Upper lobe of left lung (tissue), 4 donors: ENCODE measurements around the gene TBXAS1.

Experiments
- POLR2A ChIP-seq, 4 donors: fragments of 450-650 bp; IDR thresholded peaks; one replicate each; pipeline ENCODE4 v1.5.1; 2016 to 2017; ENCODE audit warnings: antibody characterized with exemption in 4 of 4, mild to moderate bottlenecking in 2 of 4
- POLR2AphosphoS5 ChIP-seq, 2 donors: sonication (generic); formaldehyde crosslinking; IDR thresholded peaks; one replicate each; pipeline ENCODE4 v1.5.1; 2017; ENCODE audit warnings: antibody characterized with exemption in 2 of 2
- TF ChIP-seq, protein P1 (sequence below), 6 experiments: fragments of 450-650 bp in 4 of 6; fragments of 200-600 bp in 2 of 6; sonication (generic) in 2 of 6; IDR thresholded peaks; one replicate each; pipeline ENCODE4 v1.5.1; 2016 to 2019; ENCODE audit warnings: antibody characterized with exemption in 6 of 6

DNA sequence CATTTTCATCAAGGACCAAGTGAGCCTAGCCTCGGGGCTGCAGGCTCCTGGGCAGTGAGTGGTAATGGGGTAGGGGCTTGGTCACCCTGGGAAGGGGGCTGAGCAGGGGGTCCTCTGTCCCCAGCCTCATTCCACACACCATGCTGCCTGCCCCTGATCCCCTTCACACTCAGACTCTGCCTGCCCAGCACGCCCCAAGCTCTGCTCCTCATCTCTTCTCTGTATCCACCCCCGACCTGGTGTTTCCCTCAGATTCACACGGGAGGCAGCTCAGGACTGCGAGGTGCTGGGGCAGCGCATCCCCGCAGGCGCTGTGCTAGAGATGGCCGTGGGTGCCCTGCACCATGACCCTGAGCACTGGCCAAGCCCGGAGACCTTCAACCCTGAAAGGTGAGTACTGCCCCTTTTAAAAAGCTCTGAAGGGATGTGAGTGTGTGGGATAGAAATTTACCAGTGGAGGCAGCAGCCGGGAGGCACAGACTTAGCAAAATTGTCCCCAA lies 186.5 kb downstream of the TBXAS1 start:
- TF ChIP-seq, protein P1, sequence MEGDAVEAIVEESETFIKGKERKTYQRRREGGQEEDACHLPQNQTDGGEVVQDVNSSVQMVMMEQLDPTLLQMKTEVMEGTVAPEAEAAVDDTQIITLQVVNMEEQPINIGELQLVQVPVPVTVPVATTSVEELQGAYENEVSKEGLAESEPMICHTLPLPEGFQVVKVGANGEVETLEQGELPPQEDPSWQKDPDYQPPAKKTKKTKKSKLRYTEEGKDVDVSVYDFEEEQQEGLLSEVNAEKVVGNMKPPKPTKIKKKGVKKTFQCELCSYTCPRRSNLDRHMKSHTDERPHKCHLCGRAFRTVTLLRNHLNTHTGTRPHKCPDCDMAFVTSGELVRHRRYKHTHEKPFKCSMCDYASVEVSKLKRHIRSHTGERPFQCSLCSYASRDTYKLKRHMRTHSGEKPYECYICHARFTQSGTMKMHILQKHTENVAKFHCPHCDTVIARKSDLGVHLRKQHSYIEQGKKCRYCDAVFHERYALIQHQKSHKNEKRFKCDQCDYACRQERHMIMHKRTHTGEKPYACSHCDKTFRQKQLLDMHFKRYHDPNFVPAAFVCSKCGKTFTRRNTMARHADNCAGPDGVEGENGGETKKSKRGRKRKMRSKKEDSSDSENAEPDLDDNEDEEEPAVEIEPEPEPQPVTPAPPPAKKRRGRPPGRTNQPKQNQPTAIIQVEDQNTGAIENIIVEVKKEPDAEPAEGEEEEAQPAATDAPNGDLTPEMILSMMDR (IDR thresholded peaks at IDR 0.05) = no peak
- TF ChIP-seq POLR2A (IDR thresholded peaks at IDR 0.05) = no peak
- TF ChIP-seq POLR2AphosphoS5 (IDR thresholded peaks at IDR 0.05) = no peak
